Measurements from ENCODE around the gene ANKDD1A.

Gene ANKDD1A

GRCh38 chr15:64923546-64923945, 11.8 kb downstream of the ANKDD1A start:
- no peak for DNase-seq (ENCODE audit: low read depth in 2 of 2)

DNA sequence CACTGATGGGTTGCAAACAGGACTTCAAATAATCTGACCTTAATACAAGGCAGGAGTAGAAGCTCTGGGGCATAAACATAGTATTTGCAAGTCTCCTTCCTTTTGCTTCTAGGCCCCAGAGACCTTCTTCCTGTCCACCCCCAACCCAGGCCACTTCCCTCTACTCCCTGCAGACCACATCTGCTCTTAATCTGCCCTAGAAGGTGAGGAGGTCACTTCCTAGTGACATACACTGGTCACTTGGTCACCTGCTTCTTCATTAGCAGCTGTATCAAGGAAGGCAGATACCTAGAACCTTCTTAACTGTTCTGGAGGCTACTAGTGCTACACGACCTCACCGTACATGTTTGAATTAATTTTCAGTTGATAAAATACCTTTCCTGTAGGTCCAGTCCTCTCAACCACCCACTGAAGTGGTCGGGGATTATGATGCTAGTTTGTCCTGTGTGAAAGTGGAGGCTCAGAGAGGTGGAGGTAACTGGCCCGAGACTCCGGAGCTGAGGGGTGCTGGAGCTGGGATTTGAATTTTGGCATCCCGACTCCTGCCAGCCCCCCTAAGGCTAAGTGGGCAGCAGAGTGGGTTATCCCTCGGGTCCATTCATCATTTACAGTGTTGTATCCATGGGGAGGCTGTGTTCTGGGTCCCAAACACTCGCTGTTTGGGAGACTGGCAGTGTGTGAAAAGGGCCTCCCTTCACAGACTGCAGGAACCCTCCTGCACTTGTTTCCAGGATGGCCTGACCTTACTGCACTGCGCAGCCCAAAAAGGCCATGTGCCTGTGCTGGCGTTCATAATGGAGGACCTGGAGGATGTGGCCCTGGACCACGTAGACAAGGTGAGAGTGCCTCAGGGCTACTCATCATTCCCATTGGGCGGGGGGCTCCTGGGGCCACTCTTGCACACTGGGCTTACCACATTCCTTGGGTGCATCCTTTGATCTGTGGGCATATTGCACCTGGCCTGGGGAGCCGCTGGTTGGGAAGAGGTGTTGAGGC, 13.9 kb downstream of the ANKDD1A start:
- no peak for DNase-seq (ENCODE audit: low read depth in 2 of 2)

- DNase-seq (ENCODE audit: low read depth in 2 of 2) = no peak
Measured at GRCh38 chr15:64926661-64927060, 15.0 kb downstream of the ANKDD1A start.

- no peak for DNase-seq (ENCODE audit: low read depth in 2 of 2)
Measured at GRCh38 chr15:64928626-64929220, 17.0 kb downstream of the ANKDD1A start.

GRCh38 chr15:64930019-64930652, 18.4 kb downstream of the ANKDD1A start:
- DNase-seq (ENCODE audit: low read depth in 2 of 2) = no peak

DNA sequence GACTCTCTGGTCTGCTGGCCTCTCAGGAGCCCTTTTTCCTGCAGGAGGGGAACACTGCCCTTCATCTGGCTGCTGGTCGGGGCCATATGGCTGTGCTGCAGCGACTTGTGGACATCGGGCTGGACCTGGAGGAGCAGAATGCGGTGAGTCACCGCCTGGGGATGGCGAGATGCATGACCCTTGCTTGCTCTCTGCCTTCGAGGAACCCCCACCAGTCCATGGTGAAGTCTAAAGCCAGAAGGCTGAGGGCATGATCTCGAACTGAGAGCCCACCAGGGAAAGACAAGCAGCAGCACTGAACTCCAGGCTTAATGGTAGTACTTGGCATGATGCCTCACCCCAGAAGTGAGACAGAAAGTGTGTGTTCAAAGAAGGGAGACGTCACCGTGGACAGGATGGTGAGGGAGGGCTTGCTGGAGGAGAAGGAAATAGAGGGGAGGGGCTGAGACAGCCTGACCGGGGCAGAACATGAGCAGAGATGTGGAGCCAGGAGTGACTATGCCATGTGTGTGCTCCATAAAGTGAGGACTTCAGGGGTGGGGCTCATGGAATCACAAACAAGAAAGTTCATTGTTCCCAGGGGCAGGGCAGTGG, 19.2 kb downstream of the ANKDD1A start:
- DNase-seq (ENCODE audit: low read depth in 2 of 2) = no peak

DNA sequence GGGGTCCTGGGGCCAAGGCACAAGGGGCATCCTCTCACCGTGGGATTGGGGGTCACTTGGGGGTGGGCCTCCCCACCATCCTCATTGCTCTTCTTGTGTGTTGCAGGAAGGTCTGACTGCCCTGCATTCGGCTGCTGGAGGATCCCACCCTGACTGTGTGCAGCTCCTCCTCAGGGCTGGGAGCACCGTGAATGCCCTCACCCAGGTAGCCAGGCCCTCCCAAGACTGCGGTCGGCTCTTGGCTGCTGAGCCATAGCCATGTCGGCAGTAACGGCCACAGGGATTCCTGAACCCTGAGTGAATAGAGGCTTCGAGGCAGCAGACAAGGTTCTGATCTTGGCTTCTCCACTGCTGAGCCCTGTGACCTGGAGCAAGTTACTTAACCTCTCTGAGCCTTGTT, 19.7 kb downstream of the ANKDD1A start:
- no peak for DNase-seq (ENCODE audit: low read depth in 2 of 2)

GRCh38 chr15:64934023-64934422, 22.3 kb downstream of the ANKDD1A start:
- DNase-seq (ENCODE audit: low read depth in 2 of 2) = no peak

- DNase-seq (ENCODE audit: low read depth in 2 of 2) = no peak
Measured at GRCh38 chr15:64938192-64938591, 26.5 kb downstream of the ANKDD1A start.

GRCh38 chr15:64942356-64942755, 30.7 kb downstream of the ANKDD1A start:
- no peak for DNase-seq (ENCODE audit: low read depth in 2 of 2)

DNA sequence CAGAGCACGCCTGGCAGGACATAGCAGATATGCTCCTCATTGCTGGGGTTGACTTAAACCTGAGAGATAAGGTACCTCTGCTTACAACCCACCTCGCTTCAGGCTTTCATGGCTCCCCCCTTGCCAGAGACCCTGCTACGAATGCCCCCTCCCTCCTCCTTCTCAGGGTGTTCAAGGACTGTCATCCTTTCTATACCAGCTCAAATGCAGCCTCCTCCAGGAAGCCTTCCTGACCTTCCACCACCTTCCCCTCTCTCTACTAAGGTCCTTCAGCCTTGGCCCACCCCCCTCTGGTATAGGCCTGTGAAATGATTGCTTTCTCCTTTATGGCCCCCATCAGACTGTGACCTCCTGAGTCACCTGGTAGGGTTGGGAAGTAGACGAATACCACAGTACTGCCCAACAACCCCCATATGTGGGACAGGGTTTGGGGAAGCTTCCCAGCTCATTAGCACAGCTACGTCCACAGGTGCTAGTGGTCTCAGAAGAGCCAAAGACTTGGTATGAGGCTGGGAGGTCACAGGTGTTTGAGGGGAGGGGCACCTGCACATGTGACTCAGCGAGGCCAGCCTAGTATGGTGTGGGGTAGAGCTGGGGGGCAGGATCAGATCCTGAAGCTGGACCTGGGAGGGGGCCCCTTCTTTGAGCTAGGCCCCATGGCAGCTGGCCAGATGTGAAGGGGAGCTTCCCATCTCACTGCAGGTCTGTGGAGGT, 32.0 kb downstream of the ANKDD1A start:
- no peak for DNase-seq (ENCODE audit: low read depth in 2 of 2)

DNA sequence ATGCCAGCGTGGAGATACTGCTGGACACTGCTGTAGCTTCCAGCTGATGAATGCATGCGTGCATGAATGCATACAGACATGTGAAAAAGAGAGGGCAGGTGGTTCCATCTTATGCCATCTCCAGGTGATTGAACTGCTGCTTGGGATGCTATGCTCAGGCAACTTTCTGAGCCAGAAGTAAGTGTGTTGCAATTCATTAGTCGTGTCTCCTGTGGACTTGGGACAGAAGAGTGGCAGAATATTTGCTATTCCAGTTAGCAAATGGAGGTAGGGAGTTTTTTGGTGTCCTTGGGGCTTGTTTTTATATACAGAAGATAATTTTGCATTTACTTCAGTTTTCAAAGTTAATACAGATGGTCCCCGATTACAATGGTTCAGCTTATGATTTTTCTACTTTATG, 33.3 kb downstream of the ANKDD1A start:
- no peak for DNase-seq (ENCODE audit: low read depth in 2 of 2)

DNA sequence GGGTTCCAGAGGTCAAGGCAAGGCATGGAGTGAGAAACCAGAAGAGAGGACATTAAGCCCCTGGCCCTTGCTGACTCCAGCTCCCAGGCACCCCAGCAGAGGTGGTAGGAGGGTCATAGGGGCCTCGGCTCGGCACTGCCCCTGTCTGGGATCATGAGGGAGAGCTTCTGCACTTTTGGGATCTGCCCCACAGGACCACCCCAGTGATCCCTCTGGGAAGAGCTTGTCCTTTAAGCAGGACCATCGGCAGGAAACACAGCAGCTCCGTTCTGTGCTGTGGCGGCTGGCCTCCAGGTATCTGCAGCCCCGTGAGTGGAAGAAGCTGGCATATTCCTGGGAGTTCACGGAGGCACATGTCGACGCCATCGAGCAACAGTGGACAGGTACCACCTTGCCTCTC, 35.5 kb downstream of the ANKDD1A start:
- DNase-seq (ENCODE audit: low read depth in 2 of 2) = no peak

- DNase-seq (ENCODE audit: low read depth in 2 of 2) = no peak
Measured at GRCh38 chr15:64948916-64949315, 37.2 kb downstream of the ANKDD1A start.

- no peak for DNase-seq (ENCODE audit: low read depth in 2 of 2)
Measured at GRCh38 chr15:64949383-64950186, 37.9 kb downstream of the ANKDD1A start.

GRCh38 chr15:64950888-64951287, 39.2 kb downstream of the ANKDD1A start:
- DNase-seq (ENCODE audit: low read depth in 2 of 2) = no peak

- DNase-seq (ENCODE audit: low read depth in 2 of 2) = no peak
Measured at GRCh38 chr15:64951777-64952418, 40.2 kb downstream of the ANKDD1A start.

DNA sequence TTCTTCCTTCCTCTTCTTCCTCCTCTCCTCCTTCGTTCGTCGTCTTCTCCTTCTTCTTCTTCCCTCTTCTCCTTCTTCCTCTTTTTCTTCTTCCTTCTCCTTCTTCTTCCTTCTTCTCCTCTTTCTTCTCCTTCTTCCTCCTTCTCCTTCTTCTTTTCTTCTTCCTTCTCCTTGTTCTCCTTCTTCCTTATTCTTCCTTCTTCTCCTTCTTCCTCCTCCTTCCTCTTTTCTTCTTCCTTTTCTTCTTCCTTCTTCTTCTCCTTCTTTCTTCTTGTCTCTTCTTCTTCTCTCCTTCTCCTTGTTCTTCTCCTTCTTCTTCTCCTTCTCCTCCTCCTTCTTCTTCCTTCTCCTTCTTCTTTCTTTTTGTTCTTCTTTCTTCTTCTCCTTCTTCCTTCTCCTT, 42.7 kb downstream of the ANKDD1A start:
- no peak for DNase-seq (ENCODE audit: low read depth in 2 of 2)

GRCh38 chr15:64959128-64959527, 47.4 kb downstream of the ANKDD1A start:
- no peak for DNase-seq (ENCODE audit: low read depth in 2 of 2)

DNA sequence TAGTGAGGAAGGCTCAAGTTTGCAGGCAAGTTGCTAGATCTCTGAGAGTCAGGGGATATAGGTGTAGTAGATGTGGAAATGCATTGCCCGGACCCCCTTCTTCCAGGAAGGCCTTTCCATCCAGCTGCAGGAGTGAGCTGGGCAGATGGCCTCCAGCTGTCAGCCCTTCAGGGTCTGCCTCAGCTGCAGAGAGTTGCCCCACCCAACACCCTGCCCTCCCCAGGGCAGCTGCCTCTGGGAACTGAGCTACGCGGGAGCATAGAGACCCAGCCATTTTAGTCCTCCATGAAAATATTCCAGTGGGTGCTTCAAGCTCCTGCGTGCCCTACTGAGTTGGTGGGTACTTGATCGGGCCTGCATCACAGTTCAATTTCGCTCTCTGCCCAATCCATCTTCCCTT, 48.5 kb downstream of the ANKDD1A start:
- no peak for DNase-seq (ENCODE audit: low read depth in 2 of 2)
